UCSD-AML1 (cell line): ENCODE measurements around the gene HSD11B2.

Source experiments
- DNase-seq: peaks from one replicate; lab custom pipeline; 2025; ENCODE audit not compliant: unreplicated experiment; lab: John Stamatoyannopoulos, UW

HSD11B2 gene

DNA sequence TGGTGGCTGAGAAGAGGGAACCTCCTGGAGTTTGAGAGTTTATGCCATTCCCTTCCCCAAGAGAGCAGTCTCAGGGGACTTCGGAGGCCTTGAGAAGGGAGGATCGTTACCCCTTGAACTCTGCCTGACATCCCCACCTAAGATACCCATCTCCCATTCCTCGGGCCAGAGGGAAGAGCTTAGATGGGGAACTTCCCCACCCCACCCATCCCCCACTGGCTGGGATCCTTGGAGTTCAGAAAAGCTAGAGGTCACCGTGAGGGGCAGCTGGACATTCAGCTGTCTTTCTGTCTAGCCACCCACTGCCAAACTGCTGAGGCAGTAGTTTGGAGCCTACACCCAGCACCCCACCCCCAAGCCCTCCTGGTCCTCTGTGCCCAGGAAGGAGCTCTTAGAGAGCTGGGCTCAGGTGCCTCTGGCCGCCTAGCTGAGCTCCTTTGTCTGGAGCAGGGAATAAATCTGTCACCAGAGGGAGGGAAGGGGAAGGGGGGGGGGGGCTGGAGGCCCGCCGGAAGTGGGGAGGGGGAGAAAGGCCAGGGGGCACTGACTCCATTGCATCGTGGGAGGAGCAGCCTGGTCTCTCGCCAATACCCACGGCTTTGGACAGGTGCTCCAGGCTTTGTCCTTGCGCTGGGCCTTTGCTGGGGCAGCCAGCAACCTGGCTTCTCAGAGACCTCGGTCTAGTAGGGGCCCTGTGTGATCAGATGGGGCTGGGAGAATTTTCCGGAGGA, 1.0 kb downstream of the HSD11B2 start:
- DNase-seq, result no peak

DNA sequence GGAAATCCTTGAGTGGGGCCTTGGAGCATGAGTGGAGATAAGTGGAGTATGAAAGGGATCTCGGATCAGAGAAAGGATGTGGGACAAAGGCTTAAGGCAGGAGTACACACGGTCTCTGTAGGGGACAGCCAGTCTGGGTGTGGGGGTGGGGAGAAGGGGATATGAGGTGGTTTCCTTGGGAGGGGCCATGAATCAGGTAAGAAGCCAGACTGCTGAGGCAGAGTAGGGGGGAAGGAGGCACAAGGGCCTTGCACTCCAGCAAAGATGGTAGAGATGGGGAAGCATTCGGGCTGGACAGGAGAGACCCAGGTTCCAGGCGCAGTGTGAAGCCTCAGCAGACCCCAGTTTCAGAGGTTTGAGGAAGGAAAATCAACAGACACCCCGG, 1.6 kb downstream of the HSD11B2 start:
- DNase-seq, result no peak

DNA sequence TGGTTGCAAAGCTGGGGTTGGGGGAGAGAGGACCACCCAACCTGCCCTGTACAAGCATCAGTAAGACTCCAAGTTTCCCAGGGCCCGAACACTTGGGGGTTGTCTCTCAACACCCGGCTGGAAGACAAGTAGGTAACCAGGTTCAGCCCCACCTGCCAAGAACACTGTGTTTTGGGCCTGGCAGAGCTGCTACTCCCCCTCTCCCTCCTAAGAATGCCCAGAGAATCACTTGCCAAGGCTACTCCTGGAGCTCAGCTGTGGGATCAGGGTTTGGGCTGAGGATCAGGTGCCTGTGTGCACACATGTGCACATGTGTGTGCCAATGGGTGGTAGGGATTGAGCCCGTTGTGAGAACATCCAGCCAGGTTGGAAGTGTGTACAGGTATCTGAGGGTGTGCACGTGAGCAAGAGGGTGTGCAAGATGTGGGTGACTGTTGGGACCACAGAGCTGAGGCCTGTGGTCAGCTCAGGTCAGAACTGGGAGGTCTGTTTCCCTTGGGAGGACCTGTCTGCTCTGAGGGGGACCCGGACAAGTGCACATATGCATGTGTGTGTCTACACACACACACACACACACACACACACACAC, 2.3 kb downstream of the HSD11B2 start:
- DNase-seq, result no peak

DNA sequence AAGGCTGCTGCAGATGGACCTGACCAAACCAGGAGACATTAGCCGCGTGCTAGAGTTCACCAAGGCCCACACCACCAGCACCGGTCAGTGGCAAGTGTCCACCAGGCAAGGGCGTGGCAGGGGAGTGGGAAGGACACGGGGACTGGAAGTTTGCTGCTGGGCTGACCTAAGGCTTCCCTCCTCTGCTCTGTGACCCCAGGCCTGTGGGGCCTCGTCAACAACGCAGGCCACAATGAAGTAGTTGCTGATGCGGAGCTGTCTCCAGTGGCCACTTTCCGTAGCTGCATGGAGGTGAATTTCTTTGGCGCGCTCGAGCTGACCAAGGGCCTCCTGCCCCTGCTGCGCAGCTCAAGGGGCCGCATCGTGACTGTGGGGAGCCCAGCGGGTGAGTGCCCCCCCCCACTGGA, 4.8 kb downstream of the HSD11B2 start:
- no peak for DNase-seq

DNA sequence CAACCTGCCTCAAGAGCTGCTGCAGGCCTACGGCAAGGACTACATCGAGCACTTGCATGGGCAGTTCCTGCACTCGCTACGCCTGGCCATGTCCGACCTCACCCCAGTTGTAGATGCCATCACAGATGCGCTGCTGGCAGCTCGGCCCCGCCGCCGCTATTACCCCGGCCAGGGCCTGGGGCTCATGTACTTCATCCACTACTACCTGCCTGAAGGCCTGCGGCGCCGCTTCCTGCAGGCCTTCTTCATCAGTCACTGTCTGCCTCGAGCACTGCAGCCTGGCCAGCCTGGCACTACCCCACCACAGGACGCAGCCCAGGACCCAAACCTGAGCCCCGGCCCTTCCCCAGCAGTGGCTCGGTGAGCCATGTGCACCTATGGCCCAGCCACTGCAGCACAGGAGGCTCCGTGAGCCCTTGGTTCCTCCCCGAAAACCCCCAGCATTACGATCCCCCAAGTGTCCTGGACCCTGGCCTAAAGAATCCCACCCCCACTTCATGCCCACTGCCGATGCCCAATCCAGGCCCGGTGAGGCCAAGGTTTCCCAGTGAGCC, 5.8 kb downstream of the HSD11B2 start:
- DNase-seq, result no peak

DNA sequence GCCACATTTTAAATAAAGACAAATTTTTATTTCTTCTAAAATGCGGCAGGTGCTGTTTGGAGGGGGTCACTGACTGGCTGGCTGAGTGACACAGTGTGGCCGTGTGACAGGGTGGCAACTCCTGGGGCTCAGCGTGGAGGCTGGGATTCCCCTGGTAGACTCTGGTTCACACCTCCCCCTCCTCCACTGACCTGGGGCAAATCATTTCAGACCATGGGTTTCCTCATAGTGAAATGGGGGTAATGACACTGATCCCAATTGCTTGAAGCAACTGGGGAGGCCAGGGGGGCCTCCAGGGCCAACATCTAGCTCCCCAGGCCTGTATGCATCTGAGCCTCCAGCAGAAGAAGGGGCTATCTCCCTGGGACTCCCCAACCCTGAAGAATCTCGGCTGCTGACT, 6.6 kb downstream of the HSD11B2 start:
- DNase-seq, result no peak

DNA sequence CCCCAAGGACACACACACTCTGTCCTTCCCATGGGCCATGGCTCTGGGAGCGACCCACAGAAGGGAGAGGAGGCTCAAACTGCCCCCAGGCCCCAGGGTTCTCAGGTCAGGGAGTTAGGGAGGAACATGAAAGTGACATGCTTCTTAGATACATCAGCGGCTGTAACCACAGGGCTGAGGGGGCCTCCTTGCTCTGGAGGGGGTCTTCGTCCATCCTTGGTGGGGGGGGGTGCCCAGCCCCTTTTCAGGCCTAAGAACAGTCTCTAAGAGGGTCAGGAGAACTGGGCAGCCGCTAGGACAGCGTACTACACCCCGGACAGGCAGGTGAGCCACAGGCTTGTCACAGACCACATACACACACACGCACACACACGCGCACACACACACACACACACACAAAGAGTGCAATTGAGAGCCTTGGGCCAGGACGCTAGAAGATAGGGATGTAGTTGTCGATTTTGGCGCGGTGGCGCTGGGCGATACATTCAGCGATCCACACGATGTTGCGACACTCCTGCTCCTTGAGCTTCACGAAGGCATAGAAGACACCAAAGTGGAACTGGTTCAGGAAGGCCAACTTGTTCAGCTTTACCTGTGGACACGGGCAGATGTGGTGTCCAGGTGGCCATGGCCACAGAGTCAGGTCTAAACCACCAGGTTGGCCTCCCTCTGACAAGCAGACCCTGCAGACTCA, 7.3 kb downstream of the HSD11B2 start:
- no peak for DNase-seq

DNA sequence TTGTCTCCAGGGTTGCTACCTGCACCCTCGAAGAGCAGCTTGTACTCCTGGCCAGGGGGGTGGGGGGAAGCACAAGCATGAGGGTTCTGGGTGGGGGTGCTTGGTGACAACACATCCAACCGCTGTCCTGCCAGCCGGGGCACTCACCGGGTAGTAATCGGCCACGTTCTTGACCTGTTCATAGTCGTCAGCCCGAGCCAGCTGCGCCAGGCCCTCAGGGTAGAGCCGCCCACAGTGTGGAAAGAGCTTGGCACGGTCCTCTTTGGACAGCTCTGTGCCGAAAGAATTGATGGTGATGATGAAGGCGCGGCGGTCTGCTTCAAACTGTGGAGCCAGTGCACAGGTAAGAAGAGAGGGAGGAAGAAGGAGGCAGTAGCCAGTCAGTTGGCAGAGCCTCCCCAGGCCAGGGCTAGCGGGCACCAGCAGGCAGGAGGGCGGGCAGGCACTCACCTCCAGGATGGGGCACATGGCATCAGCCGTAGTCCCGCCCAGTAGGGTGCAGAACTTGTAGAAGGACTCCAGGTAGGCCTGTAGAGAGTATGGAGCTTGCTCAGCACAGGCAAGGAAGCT, 8.0 kb downstream of the HSD11B2 start:
- no peak for DNase-seq

DNA sequence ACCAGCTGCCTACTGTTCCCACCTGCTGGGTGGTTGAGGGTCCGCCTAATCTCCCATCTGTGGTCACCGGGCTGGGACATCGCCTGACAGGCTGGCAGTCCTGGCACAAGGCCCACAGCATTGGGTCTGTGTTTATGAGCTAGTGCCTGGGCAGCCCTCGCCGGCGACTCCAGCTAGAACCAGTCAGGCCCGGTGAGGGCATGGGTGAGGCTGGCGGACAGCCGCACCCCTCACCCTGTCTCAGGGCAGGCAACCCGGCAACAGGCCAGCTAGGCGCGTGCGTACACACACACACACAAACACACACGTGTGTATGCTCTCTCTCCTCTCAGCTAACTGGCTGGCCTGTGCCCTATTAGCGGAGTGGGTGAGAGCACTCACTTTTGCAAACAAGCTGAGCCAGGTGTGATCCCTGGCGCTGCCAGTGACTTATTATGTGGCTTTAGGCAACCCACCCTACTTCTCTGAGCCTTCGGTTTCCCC, 10.4 kb downstream of the HSD11B2 start:
- DNase-seq, result no peak

DNA sequence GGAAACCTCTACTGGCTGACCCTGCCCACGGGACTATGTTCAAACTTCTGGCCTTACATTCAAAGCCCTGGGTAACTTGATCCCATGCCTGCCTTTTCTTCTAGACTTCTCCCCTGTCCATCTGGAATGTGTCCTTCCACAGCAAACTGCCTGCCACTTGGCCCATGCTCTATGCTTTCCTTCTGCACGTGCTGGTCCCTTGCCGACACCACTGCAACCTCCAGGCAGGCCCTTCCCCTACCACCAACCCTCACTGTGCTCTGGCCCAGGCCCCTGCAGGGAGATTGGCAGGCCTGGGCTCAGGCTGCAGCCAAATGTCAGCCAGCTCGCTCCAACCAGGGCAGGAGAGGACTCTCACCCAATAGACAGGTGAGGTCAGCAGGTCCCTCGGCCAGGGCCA, 11.0 kb downstream of the HSD11B2 start:
- DNase-seq, result no peak

DNA sequence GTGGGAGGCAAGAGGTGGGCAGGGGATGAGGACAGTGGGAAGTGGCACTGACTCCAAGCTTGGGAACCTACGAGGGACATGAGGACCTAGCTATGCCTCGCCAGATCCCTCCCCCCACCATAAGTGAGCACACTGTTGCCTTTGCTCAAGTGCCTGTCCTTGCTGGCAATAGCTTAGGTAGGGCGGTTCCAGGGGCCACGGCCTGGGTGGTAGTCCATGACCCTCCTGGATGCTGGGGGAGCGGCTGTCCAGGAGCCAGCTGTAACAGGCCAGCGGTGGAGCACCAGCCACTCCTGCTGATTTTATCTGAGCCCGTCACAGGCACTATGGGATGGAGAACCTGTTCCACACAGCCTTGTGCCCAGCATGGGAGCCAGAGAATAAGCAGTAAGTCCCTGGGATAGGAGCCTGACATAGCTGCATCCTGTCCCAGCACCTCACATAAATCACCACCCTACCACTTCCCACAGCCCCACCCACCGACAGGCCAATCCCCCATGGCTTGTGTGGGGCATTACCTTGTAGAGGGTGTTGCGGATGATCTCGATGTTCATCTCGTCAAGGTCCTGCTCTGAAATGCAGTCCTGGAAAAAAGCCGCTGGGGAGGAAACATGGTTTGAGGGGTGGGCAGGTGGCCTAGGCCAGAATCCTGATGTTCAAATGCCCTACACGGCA, 11.8 kb downstream of the HSD11B2 start:
- DNase-seq, result no peak

DNA sequence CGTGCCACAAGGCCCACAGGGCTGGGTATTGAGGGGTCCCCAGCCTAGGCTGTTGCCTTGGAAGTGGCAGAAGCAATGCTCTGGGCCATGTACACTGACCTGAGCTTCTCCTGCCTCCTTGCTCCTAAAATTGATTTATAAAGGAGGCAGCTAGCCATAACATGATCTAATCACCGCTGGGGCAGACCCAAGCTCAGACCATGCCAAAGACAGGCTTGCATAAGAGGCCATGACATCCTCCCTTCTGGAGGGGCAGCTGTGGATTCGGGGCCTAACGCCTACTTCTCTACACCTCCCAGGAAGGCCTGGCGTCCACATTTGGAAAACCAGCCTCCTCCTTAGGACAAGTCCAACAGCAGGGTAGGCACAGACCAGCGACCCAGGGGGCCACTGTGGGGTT, 12.3 kb downstream of the HSD11B2 start:
- no peak for DNase-seq

DNA sequence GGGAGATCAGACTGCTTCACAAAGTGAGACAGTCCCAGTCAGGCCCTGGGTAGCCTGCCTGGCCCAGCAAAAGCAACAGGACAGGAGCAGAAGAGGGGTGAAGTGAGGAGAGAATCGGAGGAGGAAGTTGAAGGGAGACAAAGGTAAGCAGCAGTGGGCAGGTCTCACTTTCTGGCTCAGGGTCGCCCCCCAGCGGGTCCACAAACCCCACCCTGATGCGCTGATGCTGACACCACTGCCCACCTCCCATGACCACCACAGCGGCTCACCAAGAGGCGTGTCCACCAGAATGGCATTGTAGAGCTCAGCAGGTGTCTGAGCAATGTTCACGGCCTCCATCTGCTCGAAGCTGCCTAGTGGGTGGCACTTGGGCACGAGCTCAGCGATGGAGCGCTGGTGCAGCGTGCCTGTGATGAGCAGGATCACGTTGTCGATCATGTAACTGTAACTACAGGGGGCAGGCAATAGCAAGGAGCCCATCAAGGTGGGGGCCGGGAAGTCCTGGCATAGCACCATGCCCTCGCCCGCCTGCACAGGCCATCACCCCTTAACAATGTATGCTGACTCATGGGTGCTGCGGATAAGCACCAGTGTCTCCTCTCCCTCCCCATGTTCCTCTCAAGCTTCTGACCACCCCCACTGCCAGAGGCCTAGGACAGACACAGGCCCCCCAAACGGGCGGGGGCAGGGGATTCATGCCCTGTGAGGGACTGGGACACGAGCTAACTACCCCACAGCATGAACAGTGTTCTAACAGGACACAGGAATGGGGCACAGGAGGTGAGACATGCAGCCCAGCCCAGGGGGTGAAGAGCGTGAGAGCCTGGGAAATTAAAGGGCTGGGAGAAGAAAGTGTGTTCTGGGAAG, 13.6 kb downstream of the HSD11B2 start:
- no peak for DNase-seq

DNA sequence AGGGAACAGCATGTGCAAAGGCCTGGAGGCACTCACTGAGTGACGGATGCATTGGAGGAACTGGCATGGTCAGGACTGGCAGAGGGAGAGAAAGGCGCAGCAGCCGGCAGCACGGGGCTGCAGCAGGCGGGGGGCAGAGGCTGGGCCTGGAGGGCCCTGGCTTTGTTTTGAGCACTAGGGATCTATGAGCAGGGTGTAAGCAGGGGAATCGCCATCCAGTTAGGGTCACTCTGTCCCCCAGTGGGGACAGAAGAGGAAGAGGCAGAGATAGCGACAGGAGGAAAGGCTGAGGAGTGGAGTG, 14.2 kb downstream of the HSD11B2 start:
- DNase-seq, result no peak

DNA sequence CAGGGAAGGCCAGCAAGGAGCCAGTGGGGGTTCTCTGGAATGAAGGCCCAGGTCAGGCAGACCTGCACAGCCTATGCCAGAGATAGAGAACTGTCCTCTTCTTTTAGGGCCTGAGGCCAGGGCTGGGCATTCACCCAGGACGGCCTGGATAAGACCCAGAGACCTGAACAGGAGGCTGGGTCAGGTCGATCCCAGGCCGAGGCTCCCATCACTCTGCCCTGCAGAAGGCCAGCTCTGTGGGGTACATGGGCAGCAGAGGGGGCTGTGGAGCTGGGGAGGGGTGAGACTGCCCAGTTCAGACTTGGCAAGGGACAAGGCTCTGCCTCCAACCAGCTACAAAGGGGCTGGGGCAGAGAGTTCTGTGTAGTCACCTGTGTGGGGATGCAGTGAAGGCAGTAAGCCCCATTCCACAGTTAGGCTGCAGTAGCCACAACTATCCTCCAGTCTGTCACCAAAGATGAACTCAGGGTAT, 14.6 kb downstream of the HSD11B2 start:
- no peak for DNase-seq

DNA sequence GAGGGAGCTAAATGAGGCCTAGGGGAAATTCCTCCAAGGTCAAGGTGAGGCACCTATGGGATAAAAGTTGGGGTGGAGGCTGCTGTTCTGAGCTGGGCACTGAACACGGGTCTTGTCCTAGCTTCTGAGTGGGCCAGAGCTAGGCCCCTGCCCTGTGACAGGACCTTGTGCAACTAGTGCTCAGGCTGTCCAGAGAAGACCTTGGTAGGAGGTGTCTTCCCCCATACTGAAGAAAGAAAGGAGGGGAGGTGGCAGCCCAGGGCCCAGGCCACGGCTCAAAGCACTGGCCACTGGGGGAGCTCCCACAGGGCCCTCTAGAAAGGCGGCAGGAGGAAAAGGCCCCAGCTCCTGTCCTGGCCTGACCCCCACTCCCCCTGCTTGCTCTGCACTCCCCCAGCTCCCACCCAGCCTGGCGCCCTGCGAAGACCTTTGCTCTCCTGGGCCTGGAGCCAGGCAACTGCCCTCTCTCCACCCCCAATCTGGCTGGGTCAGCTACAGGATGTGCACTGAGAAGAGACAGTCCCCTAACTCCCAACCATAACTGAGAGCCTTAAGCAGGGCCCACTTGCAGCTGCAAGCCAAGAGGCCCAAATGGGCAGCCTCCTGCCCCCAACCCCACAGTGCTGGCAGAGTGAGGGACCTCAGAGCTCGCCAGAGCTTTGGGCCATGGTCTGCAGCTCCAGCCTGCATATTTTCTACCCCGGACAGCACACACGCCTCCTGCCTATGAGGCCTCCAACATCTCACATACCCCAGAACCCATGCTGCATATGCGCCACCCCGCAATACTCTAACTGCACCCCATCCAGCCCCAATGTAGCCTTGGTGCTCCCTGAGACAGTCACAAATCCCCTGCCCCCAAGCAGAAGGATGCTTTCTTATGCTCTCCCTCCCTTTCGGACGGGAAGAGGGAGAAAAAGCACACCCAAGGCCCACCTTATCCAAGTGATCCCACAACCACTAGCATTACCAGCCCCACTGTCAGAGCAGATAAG, 15.3 kb downstream of the HSD11B2 start:
- DNase-seq, result no peak

DNA sequence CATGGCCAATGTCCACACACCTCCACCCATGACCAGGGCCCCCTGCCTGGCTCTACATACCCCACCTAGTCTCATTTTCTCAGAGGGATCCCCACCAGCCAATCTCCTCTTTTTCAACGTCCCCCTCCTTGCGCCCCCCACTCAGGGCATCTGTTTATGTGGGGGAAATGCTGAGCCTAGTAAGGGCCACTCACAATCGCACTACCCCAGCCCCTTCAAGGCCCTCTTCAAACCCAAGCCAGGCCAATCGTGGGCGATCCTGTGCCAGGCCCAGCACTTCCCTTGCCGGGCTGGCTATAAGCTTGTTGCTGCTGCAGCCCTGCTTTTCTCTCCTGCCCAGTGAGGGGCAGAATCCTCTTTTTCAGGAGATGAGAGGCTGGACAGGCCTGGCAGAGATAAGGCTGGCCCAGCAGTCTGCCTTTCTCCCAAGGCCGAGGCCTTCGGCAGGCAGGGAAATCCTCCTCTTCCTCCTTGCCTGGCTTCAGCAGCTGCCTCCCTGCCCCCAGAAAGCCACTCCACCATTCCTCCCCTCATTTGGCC, 16.1 kb downstream of the HSD11B2 start:
- DNase-seq, result no peak

DNA sequence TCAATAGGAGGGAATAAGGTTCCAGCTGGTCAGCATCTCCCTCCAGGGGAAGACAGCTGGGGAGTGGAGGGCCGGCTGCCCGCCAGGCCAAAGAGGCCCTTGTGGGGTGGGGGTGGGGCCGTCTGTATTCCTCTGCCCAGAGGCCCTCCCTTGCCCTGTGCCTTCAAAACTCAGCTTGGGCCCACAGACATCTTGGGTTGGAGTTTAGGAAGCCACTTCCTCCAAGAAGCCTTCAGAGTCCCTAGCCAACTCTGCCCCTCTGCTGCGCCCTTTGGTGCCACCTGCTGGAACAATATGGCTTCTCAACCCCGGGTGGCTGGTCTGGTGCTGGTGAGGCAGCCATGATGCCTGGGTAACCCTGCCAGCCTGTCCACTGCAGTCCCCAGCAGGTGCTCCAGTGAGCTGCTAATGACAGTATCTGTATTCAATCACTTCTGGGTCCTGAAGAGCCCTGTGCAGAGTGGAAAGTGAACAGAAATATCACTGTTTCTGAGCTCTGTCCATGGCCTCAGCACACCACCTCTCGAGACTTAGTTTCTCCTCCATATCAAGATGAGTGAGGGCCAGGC, 16.7 kb downstream of the HSD11B2 start:
- peak; percentile 80 for DNase-seq
